Colonic mucosa (tissue), 4 donors: Measurements from ENCODE around the gene FCHSD1. TPM values are rescaled to one million over a fixed set of nuclear protein-coding genes. Genes with fewer than 3 reads are reported as not detected.

Source experiments
- DNase-seq: peaks from one replicate; pipeline ENCODE4 v3.0.0-alpha.2; 2020
- H3K27ac ChIP-seq: fragments of 200-600 bp; one replicate; pipeline ENCODE4 v1.8.0; 2021
- H3K27me3 ChIP-seq: fragments of 200-600 bp; one replicate; pipeline ENCODE4 v1.8.0; 2021
- H3K36me3 ChIP-seq: fragments of 200-600 bp; one replicate; pipeline ENCODE4 v1.8.0; 2021
- H3K4me1 ChIP-seq: fragments of 200-600 bp; one replicate; pipeline ENCODE4 v1.8.0; 2021; ENCODE audit warnings: mild to moderate bottlenecking
- H3K4me3 ChIP-seq: fragments of 200-600 bp; one replicate; pipeline ENCODE4 v1.8.0; 2021
- H3K9ac ChIP-seq, 2 donors: one replicate each; pipeline ENCODE4 v1.7.0; 2013; ENCODE audit warnings: control low read depth in 2 of 2, low read depth in 2 of 2, low read length in 2 of 2
- H3K9me3 ChIP-seq: fragments of 200-600 bp; one replicate; pipeline ENCODE4 v1.8.0; 2021
- CTCF ChIP-seq: fragments of 200-600 bp; IDR thresholded peaks from one replicate; pipeline ENCODE4 v1.8.0; 2022; ENCODE audit warnings: antibody characterized with exemption, mild to moderate bottlenecking
- intact Hi-C: fragments of 100-400 bp; cut with DNase I; formaldehyde crosslinking; loops from one replicate; pipeline ENCODE4 v1.14.1; 2022
- total RNA-seq, 2 donors: library from RNA; stranded (reverse); fragmentation: NEBNext Ultra II Directional in 1 of 2; extraction: Animal tissue kit (Norgen Biotek cat#: 25700) in 1 of 2; gene quantifications; one replicate each; pipeline ENCODE4 v1.2.1, GENCODE V29; 2021
- donor health status: healthy.
- donor health status: DM: no; HTN: no; CAD: no.
- donor health status: DM: no; HTN: no; CAD: no.

FCHSD1 gene
- total RNA-seq, 2 donors from 2014 or later, result 14.1 to 15.4 TPM

- H3K4me1 ChIP-seq, result no peaks in the 10 kb centered on the region
- H3K27me3 ChIP-seq, result no peaks in the 10 kb centered on the region
- no peaks in the 10 kb centered on the region for H3K36me3 ChIP-seq
- no peaks in the 10 kb centered on the region for H3K9me3 ChIP-seq
- no peak overlapping the region for H3K4me3 ChIP-seq
- intact Hi-C loops, result no loop called here
- H3K27ac ChIP-seq, result no peak overlapping the region
- H3K9ac ChIP-seq, result no peak overlapping the region
- no peak for TF ChIP-seq CTCF
- DNase-seq, result no peak
Measured at GRCh38 chr5:141597814-141598213, 53.4 kb downstream of the FCHSD1 start.

DNA sequence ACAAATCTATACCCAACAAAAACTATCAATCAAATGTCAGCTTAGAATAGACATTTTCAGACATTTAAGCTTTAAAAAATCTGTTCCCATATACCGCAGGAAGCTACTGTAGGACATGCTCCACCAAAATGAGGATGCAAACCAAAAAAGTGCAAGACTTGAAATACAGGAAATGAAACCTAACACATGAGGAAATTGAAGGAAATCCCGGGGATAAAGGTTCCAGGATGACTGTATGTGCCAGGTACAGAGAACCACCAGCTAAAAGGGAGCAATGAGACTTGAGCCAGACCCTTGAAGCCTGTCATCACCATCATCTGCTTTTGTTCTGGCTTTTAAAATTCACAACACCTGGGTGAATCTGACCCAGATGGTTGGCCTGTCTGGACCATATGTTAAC is 53.8 kb downstream of the FCHSD1 start:
- intact Hi-C loops, result no loop called here
- Histone ChIP-seq H3K27ac (no peak overlapping the region), H3K4me1 (no peaks in the 10 kb centered on the region), H3K9me3 (no peaks in the 10 kb centered on the region), H3K4me3 (no peak overlapping the region), H3K36me3 (no peaks in the 10 kb centered on the region), H3K9ac (no peak overlapping the region), H3K27me3 (no peaks in the 10 kb centered on the region)
- no peak for DNase-seq
- no peak for TF ChIP-seq CTCF

GRCh38 chr5:141596867-141597266 is 54.4 kb downstream of the FCHSD1 start:
- Histone ChIP-seq H3K36me3 (no peaks in the 10 kb centered on the region), H3K4me1 (no peaks in the 10 kb centered on the region), H3K9me3 (no peaks in the 10 kb centered on the region), H3K9ac (no peak overlapping the region), H3K4me3 (no peak overlapping the region), H3K27ac (no peak overlapping the region), H3K27me3 (no peaks in the 10 kb centered on the region)
- intact Hi-C loops, result no loop called here
- DNase-seq, result no peak
- no peak for TF ChIP-seq CTCF

GRCh38 chr5:141590127-141590526 is 61.1 kb downstream of the FCHSD1 start:
- TF ChIP-seq CTCF, result no peak
- Histone ChIP-seq H3K27me3 (no peaks in the 10 kb centered on the region), H3K4me1 (no peaks in the 10 kb centered on the region), H3K36me3 (no peaks in the 10 kb centered on the region), H3K27ac (no peak overlapping the region), H3K9ac (no peak overlapping the region), H3K4me3 (no peak overlapping the region), H3K9me3 (no peaks in the 10 kb centered on the region)
- DNase-seq, result no peak
- intact Hi-C loops, result no loop called here

Other genes with a start within 250 kb of the FCHSD1 start
- gene PCDHGA9, start 248.6 kb downstream of the FCHSD1 start, total RNA-seq, result 1 to 10 TPM; 1.1 to 2.2 TPM
- 1 to 10 TPM; 1.0 to 1.8 TPM for gene PCDHGB6, start 243.4 kb downstream of the FCHSD1 start, total RNA-seq
- 1 to 10 TPM; 2.7 to 4.7 TPM for gene PCDHGA10, start 238.4 kb downstream of the FCHSD1 start, total RNA-seq
- 1 to 10 TPM; 2.5 to 3.3 TPM for gene PCDHGB7, start 233.7 kb downstream of the FCHSD1 start, total RNA-seq
- gene PCDHGA11, start 230.4 kb downstream of the FCHSD1 start, total RNA-seq, result 1 to 10 TPM; 1.3 to 1.6 TPM
- 1 to 10 TPM; 1.0 to 1.5 TPM for gene PCDHGA12, start 220.9 kb downstream of the FCHSD1 start, total RNA-seq
- 10 to 100 TPM; 13.1 to 22.2 TPM for gene PCDHGC3, start 175.5 kb downstream of the FCHSD1 start, total RNA-seq
- gene PCDHGC4, start 166.4 kb downstream of the FCHSD1 start, total RNA-seq, result under 1 TPM; 0.35 to 0.64 TPM
- under 1 TPM; 0.32 to 0.64 TPM for gene PCDHGC5, start 162.3 kb downstream of the FCHSD1 start, total RNA-seq
- gene DIAPH1, start 32.4 kb downstream of the FCHSD1 start, total RNA-seq, result 100 to 1,000 TPM; 113 to 143 TPM
- 10 to 100 TPM; 36.6 to 44.0 TPM for gene HDAC3, start 14.6 kb downstream of the FCHSD1 start, total RNA-seq
- gene RELL2, start 14.4 kb downstream of the FCHSD1 start, total RNA-seq, result 1 to 10 TPM; 2.1 to 6.7 TPM
- gene ARAP3, start 30.8 kb upstream of the FCHSD1 start, total RNA-seq, result 10 to 100 TPM in 1 of 2 donors, 1 to 10 TPM in 1; 5.1 to 15.4 TPM
- 100 to 1,000 TPM in 1 of 2 donors, 10 to 100 TPM in 1; 97.3 to 105 TPM for gene PCDH1, start 227.0 kb upstream of the FCHSD1 start, total RNA-seq